Trophoblast cell (in vitro differentiated cells and primary cell): ENCODE measurements around the gene CD86.

Experiments
- DNase-seq, 2 donors: peaks; one replicate each; pipeline ENCODE4 v3.0.0-alpha.2; 2016
- H2AFZ ChIP-seq: 2 replicates; pipeline ENCODE4 v1.6.1; 2013; ENCODE audit warnings: low read length, moderate library complexity, mild to moderate bottlenecking; ENCODE audit not compliant: insufficient read depth, poor library complexity
- H2AK5ac ChIP-seq: 2 replicates; pipeline ENCODE4 v1.6.1; 2013; ENCODE audit warnings: mild to moderate bottlenecking, low read length
- H2BK120ac ChIP-seq: 2 replicates; pipeline ENCODE4 v1.6.1; 2013; ENCODE audit warnings: low read length, mild to moderate bottlenecking, moderate library complexity; ENCODE audit not compliant: insufficient read depth, poor library complexity
- H2BK12ac ChIP-seq: 2 replicates; pipeline ENCODE4 v1.6.1; 2013; ENCODE audit warnings: mild to moderate bottlenecking, low read length, moderate library complexity
- H2BK5ac ChIP-seq: 2 replicates; pipeline ENCODE4 v1.6.1; 2013; ENCODE audit warnings: low read length, low read depth, moderate library complexity, mild to moderate bottlenecking; ENCODE audit not compliant: poor library complexity
- H3K14ac ChIP-seq: 2 replicates; pipeline ENCODE4 v1.6.1; 2013; ENCODE audit warnings: mild to moderate bottlenecking, low read length
- H3K18ac ChIP-seq: 2 replicates; pipeline ENCODE4 v1.6.1; 2013; ENCODE audit warnings: mild to moderate bottlenecking, low read length
- H3K23ac ChIP-seq: 2 replicates; pipeline ENCODE4 v1.6.1; 2013; ENCODE audit warnings: low read length
- H3K27ac ChIP-seq: 2 replicates; pipeline ENCODE4 v1.5.1; 2013; ENCODE audit warnings: low read depth, mild to moderate bottlenecking, inconsistent platforms, low read length, moderate library complexity
- H3K27me3 ChIP-seq: 2 replicates; pipeline ENCODE4 v1.6.1; 2013; ENCODE audit warnings: inconsistent platforms, mild to moderate bottlenecking, low read length, moderate library complexity; ENCODE audit not compliant: insufficient read depth
- H3K36me3 ChIP-seq, 2 experiments: 1 replicate in 1 of 2; 2 replicates in 1 of 2; pipeline ENCODE4 v1.6.1; 2013; ENCODE audit warnings: low read length in 2 of 2, mild to moderate bottlenecking in 2 of 2, moderate library complexity in 1 of 2; ENCODE audit not compliant: insufficient read depth in 2 of 2, control insufficient read depth in 1 of 2
- H3K4ac ChIP-seq: 2 replicates; pipeline ENCODE4 v1.6.1; 2013; ENCODE audit warnings: low read depth, mild to moderate bottlenecking, low read length, moderate library complexity
- H3K4me1 ChIP-seq, 2 experiments: 1 replicate in 1 of 2; 2 replicates in 1 of 2; pipeline ENCODE4 v1.6.1; 2013; ENCODE audit warnings: low read length in 2 of 2, mild to moderate bottlenecking in 2 of 2, moderate library complexity in 1 of 2; ENCODE audit not compliant: insufficient read depth in 2 of 2, control insufficient read depth in 1 of 2
- H3K4me2 ChIP-seq: 2 replicates; pipeline ENCODE4 v1.6.1; 2013; ENCODE audit warnings: inconsistent platforms, mild to moderate bottlenecking, low read length, moderate library complexity
- H3K4me3 ChIP-seq: 2 replicates; pipeline ENCODE4 v1.5.1; 2013; ENCODE audit warnings: mild to moderate bottlenecking, low read depth, low read length, inconsistent platforms
- H3K79me1 ChIP-seq: one replicate; pipeline ENCODE4 v1.6.1; 2013; ENCODE audit warnings: low read length
- H3K79me2 ChIP-seq: 2 replicates; pipeline ENCODE4 v1.6.1; 2013; ENCODE audit warnings: low read length, mild to moderate bottlenecking; ENCODE audit not compliant: control insufficient read depth, insufficient read depth, poor library complexity
- H3K9ac ChIP-seq: 2 replicates; pipeline ENCODE4 v1.6.1; 2013; ENCODE audit warnings: mild to moderate bottlenecking, low read length
- H3K9me3 ChIP-seq: 2 replicates; pipeline ENCODE4 v1.6.1; 2013; ENCODE audit warnings: low read depth, mild to moderate bottlenecking, control low read depth, inconsistent platforms, low read length; ENCODE audit not compliant: insufficient read depth
- H4K12ac ChIP-seq: 2 replicates; pipeline ENCODE4 v1.6.1; 2013; ENCODE audit warnings: low read depth, mild to moderate bottlenecking, low read length, moderate library complexity
- H4K8ac ChIP-seq: 2 replicates; pipeline ENCODE4 v1.6.1; 2013; ENCODE audit warnings: low read depth, mild to moderate bottlenecking, low read length, moderate library complexity
- H4K91ac ChIP-seq: one replicate; pipeline ENCODE4 v1.6.1; 2013; ENCODE audit warnings: low read depth, mild to moderate bottlenecking, low read length, moderate library complexity
- WGBS: extraction: QIAGEN DNeasy Blood & Tissue Kit; methylation state at CpG from one replicate; pipeline ENCODE4 v1.1.7; 2013; ENCODE audit warnings: missing lambda C conversion rate; ENCODE audit not compliant: insufficient read length, insufficient coverage; ENCODE audit errors: extremely low coverage; 5-methylcytosine and 5-hydroxymethylcytosine counted together

The CD86 gene

GRCh38 chr3:122052968-122053367 lies 2.2 kb upstream of the CD86 start:
- DNase-seq, result no peak
- H3K9ac ChIP-seq, result no peak overlapping the region
- H3K27ac ChIP-seq, result no peak overlapping the region
- H3K9me3 ChIP-seq, result no peaks in the 10 kb centered on the region
- no peak overlapping the region for H2BK5ac ChIP-seq
- no peak overlapping the region for H4K8ac ChIP-seq
- no peak overlapping the region for H2AFZ ChIP-seq
- H3K14ac ChIP-seq, result no peak overlapping the region
- H3K4me2 ChIP-seq, result no peak overlapping the region
- H2BK12ac ChIP-seq, result no peak overlapping the region
- H4K12ac ChIP-seq, result no peak overlapping the region
- H3K27me3 ChIP-seq, result no peaks in the 10 kb centered on the region
- H3K4me3 ChIP-seq, result no peak overlapping the region
- no CpG with 5 or more reads among the region's 3 CpGs for WGBS
- H3K23ac ChIP-seq, result no peak overlapping the region
- no peak overlapping the region for H2BK120ac ChIP-seq
- H3K36me3 ChIP-seq, result no peaks in the 10 kb centered on the region
- H3K4me1 ChIP-seq, result no peaks in the 10 kb centered on the region
- H3K79me1 ChIP-seq, result no peaks in the 10 kb centered on the region
- H3K18ac ChIP-seq, result no peak overlapping the region
- H3K4ac ChIP-seq, result no peak overlapping the region
- H4K91ac ChIP-seq, result no peak overlapping the region
- no peaks in the 10 kb centered on the region for H3K79me2 ChIP-seq
- no peak overlapping the region for H2AK5ac ChIP-seq

- H3K9me3 ChIP-seq, result no peaks in the 10 kb centered on the region
- H2AFZ ChIP-seq, result no peak overlapping the region
- no peaks in the 10 kb centered on the region for H3K79me1 ChIP-seq
- no CpG with 5 or more reads among the region's 2 CpGs for WGBS
- no peaks in the 10 kb centered on the region for H3K36me3 ChIP-seq
- no peak overlapping the region for H2AK5ac ChIP-seq
- H3K18ac ChIP-seq, result no peak overlapping the region
- no peak overlapping the region for H2BK5ac ChIP-seq
- no peak overlapping the region for H3K4ac ChIP-seq
- H2BK12ac ChIP-seq, result no peak overlapping the region
- no peaks in the 10 kb centered on the region for H3K4me1 ChIP-seq
- no peak overlapping the region for H3K23ac ChIP-seq
- no peaks in the 10 kb centered on the region for H3K27me3 ChIP-seq
- no peak overlapping the region for H3K4me3 ChIP-seq
- H3K27ac ChIP-seq, result no peak overlapping the region
- no peak overlapping the region for H2BK120ac ChIP-seq
- no peaks in the 10 kb centered on the region for H3K79me2 ChIP-seq
- no peak overlapping the region for H4K91ac ChIP-seq
- no peak overlapping the region for H4K8ac ChIP-seq
- no peak overlapping the region for H3K9ac ChIP-seq
- H3K4me2 ChIP-seq, result no peak overlapping the region
- no peak overlapping the region for H3K14ac ChIP-seq
- DNase-seq, result no peak
- H4K12ac ChIP-seq, result no peak overlapping the region
Observed at GRCh38 chr3:122057671-122058070, 2.5 kb downstream of the CD86 start.

- H2BK12ac ChIP-seq, result no peak overlapping the region
- no peak overlapping the region for H2AFZ ChIP-seq
- no CpG with 5 or more reads among the region's 1 CpG for WGBS
- H3K9me3 ChIP-seq, result no peaks in the 10 kb centered on the region
- H4K8ac ChIP-seq, result no peak overlapping the region
- no peak overlapping the region for H2BK120ac ChIP-seq
- H3K79me2 ChIP-seq, result no peaks in the 10 kb centered on the region
- no peak overlapping the region for H3K4me2 ChIP-seq
- H3K36me3 ChIP-seq, result no peaks in the 10 kb centered on the region
- H3K27me3 ChIP-seq, result no peaks in the 10 kb centered on the region
- no peak overlapping the region for H3K27ac ChIP-seq
- H4K91ac ChIP-seq, result no peak overlapping the region
- H3K18ac ChIP-seq, result no peak overlapping the region
- no peaks in the 10 kb centered on the region for H3K79me1 ChIP-seq
- no peak overlapping the region for H3K4ac ChIP-seq
- no peak overlapping the region for H4K12ac ChIP-seq
- no peak overlapping the region for H3K4me3 ChIP-seq
- H3K9ac ChIP-seq, result no peak overlapping the region
- no peak overlapping the region for H3K23ac ChIP-seq
- no peaks in the 10 kb centered on the region for H3K4me1 ChIP-seq
- no peak overlapping the region for H2AK5ac ChIP-seq
- DNase-seq, result no peak
- H3K14ac ChIP-seq, result no peak overlapping the region
- no peak overlapping the region for H2BK5ac ChIP-seq
Observed at GRCh38 chr3:122058294-122058693, 3.1 kb downstream of the CD86 start.

- H2BK120ac ChIP-seq, result no peak overlapping the region
- no peak overlapping the region for H4K91ac ChIP-seq
- H3K4me1 ChIP-seq, result no peaks in the 10 kb centered on the region
- H3K27ac ChIP-seq, result no peak overlapping the region
- no peaks in the 10 kb centered on the region for H3K79me2 ChIP-seq
- no peak overlapping the region for H3K4me2 ChIP-seq
- H3K4ac ChIP-seq, result no peak overlapping the region
- H3K9me3 ChIP-seq, result no peaks in the 10 kb centered on the region
- DNase-seq, result no peak
- H3K14ac ChIP-seq, result no peak overlapping the region
- H3K9ac ChIP-seq, result no peak overlapping the region
- no peaks in the 10 kb centered on the region for H3K79me1 ChIP-seq
- H3K36me3 ChIP-seq, result no peaks in the 10 kb centered on the region
- no peak overlapping the region for H3K18ac ChIP-seq
- no peak overlapping the region for H2AK5ac ChIP-seq
- no peak overlapping the region for H2BK5ac ChIP-seq
- H4K12ac ChIP-seq, result no peak overlapping the region
- H4K8ac ChIP-seq, result no peak overlapping the region
- no peak overlapping the region for H2BK12ac ChIP-seq
- no peaks in the 10 kb centered on the region for H3K27me3 ChIP-seq
- WGBS, result no CpG with 5 or more reads among the region's 6 CpGs
- H3K23ac ChIP-seq, result no peak overlapping the region
- H2AFZ ChIP-seq, result no peak overlapping the region
- H3K4me3 ChIP-seq, result no peak overlapping the region
Observed at GRCh38 chr3:122060040-122060698, 5.0 kb downstream of the CD86 start.
